OCI-M2 (cell line): Measurements from ENCODE around the gene NDUFB1.

Source experiments
- DNase-seq: peaks from one replicate; lab custom pipeline; 2025; ENCODE audit not compliant: unreplicated experiment; lab: John Stamatoyannopoulos, UW

NDUFB1 gene

GRCh38 chr14:92121670-92122350 is at the start of gene NDUFB1, which contains the start of gene CPSF2:
Gene NDUFB1, minus strand, starts transcription at chr14:92121706. Its CDS starts 4,069 bp downstream, at chr14:92117637.
Gene CPSF2, plus strand, starts transcription at chr14:92121969. Its CDS starts 9,016 bp downstream, at chr14:92130985.
- DNase-seq, result peak; percentile 48

- DNase-seq, result no peak
These were observed 43.5 kb upstream of the NDUFB1 start for GRCh38 chr14:92164958-92165357.

DNA sequence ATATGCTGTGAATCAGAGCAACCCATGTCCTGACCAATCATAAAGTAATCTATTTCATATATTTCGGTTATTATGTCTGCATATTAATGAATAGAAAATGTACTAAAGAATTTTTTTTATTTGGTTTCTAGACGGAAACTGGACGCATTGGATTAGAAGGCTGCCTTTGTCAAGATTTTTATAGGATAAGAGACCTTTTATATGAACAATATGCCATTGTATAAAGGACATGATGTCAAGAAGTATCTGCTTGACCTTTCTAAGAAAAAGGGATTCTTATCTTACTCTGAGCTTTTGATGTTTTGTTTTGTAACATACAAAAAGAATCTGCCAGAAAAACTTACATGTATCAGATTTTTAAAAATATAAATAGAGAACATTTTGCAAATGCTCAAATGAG is 40.0 kb upstream of the NDUFB1 start:
- DNase-seq, result no peak

DNA sequence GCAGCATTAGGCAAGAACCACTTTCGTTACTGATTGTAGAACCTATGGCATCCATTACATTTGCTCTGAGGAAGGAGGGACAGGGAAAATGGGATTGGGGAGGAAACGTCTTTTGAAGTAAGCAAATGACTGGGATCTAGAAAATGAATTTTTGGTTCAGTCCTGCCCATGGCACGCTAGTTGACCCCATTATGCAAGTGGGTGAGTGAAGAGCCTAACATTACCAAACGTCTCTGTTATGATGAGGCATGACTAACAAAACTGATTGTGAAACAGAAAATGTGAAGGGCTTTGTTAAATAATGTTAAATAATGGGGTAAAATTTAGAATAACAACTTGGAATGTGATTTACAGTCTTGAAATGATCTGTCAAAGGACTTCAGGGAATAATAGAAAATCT is 39.1 kb upstream of the NDUFB1 start:
- DNase-seq, result no peak

- no peak for DNase-seq
These were observed 32.9 kb upstream of the NDUFB1 start for GRCh38 chr14:92154283-92154942.

GRCh38 chr14:92153581-92153980 is 32.1 kb upstream of the NDUFB1 start:
- no peak for DNase-seq

GRCh38 chr14:92144708-92145107 is 23.2 kb upstream of the NDUFB1 start:
- no peak for DNase-seq

- DNase-seq, result no peak
These were observed 22.5 kb upstream of the NDUFB1 start for GRCh38 chr14:92143962-92144361.

- DNase-seq, result no peak
These were observed 21.8 kb upstream of the NDUFB1 start for GRCh38 chr14:92143309-92143708.

DNA sequence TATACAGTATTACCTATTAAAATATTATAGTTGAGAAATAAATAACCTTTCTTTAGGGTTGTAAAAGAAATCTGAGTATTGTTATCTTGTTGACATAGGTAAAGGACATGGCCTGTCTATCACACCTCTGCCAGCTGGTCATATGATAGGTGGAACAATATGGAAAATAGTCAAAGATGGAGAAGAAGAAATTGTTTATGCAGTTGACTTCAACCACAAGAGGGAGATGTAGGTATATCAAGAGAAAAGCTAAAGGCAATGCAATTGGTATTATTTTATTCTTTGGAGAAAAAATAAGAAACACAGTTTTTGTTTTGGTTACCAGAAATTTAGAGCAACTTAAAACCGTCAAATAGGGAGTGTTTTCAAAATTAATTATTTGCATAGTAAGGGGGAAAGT is 13.8 kb upstream of the NDUFB1 start:
- DNase-seq, result no peak

DNA sequence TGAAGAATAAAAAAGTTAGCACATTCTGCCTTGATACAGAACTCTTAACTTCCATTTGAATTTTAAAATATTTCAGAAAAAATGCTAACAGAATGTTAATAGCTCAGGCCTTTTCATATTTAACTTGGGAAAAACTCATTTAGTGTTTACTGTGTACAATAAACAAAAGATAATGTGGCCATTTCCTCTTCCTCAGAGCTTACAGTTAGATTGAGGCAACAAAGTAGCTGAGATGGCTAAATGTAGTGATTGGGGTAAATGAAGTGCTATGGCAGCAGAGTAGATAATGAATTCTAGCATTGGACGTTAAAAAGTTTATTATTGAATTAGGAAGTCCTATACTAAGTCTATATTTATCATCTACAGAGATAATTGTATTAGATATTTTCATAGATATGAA is 12.9 kb upstream of the NDUFB1 start:
- no peak for DNase-seq

DNA sequence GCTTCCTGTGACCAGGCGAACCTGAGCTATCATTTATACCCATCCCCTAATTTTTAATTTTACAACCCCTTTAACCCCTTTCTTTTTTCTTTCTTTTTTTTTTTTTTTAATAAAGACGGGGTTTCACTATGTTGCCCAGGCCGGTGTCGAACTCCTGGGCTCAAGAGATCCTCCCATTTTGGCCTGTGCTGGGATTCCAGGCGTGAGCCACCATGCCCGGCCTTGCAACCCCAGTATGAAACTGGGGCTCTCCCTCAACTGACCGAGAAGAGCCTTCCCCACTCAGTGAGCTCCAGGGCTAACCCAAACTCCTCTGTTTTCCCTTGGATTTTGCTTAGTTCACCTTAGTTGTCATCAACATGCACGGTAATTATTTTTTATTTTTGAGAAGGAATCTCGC is 1.3 kb upstream of the NDUFB1 start:
- DNase-seq, result no peak

DNA sequence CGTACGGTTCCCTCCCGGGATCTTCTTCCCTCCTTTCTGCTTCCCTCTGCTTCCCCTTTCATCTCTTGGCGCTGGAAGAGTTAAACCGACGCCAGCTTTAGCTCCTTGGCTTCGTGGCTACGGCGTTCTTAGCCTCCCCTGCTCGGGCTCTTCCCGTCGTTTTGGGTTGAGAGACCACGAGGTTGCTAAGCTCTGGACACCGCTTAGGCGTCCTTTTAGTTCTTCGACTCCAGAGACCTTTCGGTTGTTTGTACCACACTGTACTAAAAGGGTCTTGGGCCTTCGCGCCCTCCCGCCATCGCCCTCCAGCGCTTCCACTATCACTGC is 808 bp upstream of the NDUFB1 start:
- DNase-seq, result peak; percentile 28

DNA sequence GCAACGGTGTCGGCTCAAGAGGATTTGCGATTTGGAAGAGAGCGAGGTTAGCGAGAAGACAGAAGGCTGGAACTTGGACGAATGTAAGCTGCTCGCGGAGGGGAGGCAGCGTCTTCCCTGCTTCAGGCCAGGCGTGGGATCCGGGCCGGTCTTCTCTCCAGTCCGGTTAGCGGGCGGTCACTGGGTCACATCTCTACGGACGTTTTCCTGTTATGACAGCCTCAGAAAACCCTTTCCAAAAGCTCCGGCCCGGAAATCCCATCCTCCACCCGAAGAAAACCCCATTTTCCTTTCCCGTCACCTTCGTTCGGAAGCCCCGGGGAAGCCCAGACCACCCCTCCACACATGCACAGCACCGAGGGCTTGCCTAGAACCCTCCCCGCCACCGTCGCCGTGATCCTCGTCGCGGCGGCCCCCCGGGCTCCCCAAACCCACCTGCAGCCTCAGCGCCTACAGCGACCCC is 268 bp downstream of the NDUFB1 start:
- no peak for DNase-seq

DNA sequence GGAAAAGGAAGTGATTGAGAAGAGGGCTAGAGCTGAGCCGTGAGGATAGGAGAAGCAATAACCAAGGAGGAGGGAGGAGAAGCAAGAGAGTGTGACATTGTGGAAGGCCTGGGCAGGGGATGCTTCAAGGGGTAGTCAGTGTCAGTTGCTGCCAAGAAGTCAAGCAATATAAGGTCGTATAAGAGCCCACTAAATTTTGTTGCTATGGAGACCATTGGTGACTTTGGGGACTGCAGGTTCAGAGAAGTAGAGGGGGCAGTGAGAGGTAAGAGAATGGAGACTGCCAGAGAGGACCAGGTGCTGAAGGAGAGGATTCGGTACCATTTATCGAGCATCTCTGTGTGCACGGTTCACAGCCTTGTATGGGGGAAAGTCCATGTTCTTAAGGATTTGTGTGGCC is 12.0 kb downstream of the NDUFB1 start:
- DNase-seq, result no peak

DNA sequence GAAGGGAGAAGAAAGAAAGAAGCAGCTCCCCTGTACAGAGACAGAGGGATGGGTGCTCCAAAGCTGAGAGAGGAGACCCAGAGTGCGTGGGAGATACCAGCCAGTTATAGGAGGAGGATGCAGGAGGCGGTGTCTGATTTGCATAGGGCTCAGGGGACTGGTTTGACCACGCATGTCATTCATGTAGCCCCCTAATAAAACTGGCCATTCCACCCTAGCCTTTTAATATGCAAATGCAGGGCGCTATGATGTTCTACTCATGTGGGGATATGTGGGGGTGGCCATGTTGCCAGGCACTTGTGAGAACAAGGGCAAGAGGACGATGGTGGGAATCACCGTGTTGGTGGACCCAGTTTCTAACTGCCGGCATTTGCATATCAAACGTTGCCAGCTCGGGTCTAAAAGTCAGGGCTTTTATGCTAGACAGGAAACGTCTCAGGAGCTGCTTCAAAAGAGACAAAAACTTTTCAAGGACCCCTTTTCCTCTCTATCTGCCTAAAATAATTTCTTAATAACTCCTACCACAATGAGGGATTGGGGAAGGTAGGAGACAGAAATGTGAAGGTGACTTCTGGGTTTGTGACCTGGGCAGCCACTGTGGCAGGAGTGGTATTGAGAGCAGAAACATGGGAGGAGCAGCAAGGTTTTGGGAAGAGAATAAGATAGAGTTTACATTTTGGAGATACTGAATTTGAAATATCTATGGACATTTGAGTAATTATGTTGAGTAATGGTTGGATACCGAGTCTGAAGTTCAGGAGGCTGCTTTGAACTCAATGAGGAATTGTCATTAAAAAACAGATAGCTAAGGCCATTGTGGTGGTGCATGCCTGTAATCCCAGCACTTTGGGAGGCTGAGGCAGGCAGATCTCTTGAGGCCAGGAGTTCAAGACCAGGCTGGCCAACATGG is 12.9 kb downstream of the NDUFB1 start:
- no peak for DNase-seq

DNA sequence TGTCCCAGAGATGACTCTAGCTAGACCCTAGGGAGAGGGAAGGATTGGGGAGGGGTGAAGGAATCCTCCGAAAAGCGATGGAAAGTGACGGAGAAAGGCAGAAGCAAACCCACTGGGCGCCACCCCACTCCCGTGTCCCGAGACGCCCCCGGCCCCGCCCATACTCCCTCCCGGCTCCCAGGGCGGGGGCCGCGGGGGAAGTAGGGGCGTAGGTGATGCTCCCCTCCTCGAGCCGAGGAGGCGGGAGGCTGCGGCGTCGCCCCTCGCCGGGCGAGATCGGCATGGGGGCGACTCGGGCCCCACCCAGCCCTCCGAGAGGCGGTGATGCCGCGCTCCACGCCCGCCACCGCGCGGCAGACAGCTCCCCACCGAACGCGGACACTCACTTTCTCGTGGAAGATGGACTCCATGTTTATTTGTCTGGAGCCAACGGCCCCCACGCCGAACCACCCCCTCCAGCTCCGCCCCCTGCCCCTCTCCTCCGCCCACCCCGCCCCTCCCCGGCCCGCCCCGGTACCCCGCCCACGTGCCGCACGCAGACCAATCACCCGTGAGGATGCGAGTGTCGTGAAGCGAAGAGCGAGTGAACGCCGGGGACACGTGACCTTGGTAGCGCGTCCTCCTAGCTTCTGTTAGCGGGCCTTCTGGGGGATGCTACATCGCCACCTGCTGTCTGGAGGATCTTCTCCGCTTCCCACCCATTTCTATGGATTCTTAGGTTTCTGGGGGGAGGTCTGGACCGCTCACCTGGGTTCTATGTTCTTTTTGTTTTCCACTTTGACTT is 15.2 kb downstream of the NDUFB1 start, which contains the start of gene ATXN3:
Gene ATXN3, minus strand, starts transcription at position 440 of the 784 bp plus-strand sequence. Its CDS starts 30 bp downstream, at position 410.
- peak; percentile 79 for DNase-seq

DNA sequence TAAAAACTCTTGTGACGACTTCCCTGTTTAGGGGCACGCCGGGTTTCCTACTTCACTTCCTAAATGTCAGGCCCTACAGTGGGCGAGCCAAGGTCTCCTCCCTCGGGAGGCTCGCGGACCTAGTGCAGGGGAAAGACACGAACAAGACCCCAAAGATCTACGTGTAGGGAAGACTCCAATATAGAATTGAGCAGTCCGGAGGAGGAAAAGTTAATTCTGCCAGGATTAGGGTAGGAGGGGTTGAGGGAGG is 15.7 kb downstream of the NDUFB1 start:
- DNase-seq, result no peak

GRCh38 chr14:92105073-92105892 is 16.2 kb downstream of the NDUFB1 start:
- DNase-seq, result no peak

- no peak for DNase-seq
These were observed 18.0 kb downstream of the NDUFB1 start for GRCh38 chr14:92103363-92103989.
